Adrenal gland (tissue), 5 donors: ENCODE results near the gene AUTS2.

ENCODE experiments used
- POLR2A ChIP-seq, 2 donors: fragments of 450-650 bp; IDR thresholded peaks; one replicate each; pipeline ENCODE4 v1.6.1; 2017; ENCODE audit warnings: antibody characterized with exemption in 2 of 2, mild to moderate bottlenecking in 2 of 2, moderate library complexity in 1 of 2
- TF ChIP-seq, protein P1 (sequence below), 6 experiments: fragments of 450-650 bp in 4 of 6; fragments of 200-600 bp in 2 of 6; sonication (generic) in 1 of 6; IDR thresholded peaks; 1 replicate in 5 of 6; 2 replicates in 1 of 6; pipeline versions ENCODE4 v1.5.1 to v1.8.0; 2016 to 2021; ENCODE audit warnings: antibody characterized with exemption in 6 of 6, mild to moderate bottlenecking in 2 of 6, moderate library complexity in 1 of 6
- donor health status: DM: no; HTN: no; CAD: no.

- TF ChIP-seq, protein P1, sequence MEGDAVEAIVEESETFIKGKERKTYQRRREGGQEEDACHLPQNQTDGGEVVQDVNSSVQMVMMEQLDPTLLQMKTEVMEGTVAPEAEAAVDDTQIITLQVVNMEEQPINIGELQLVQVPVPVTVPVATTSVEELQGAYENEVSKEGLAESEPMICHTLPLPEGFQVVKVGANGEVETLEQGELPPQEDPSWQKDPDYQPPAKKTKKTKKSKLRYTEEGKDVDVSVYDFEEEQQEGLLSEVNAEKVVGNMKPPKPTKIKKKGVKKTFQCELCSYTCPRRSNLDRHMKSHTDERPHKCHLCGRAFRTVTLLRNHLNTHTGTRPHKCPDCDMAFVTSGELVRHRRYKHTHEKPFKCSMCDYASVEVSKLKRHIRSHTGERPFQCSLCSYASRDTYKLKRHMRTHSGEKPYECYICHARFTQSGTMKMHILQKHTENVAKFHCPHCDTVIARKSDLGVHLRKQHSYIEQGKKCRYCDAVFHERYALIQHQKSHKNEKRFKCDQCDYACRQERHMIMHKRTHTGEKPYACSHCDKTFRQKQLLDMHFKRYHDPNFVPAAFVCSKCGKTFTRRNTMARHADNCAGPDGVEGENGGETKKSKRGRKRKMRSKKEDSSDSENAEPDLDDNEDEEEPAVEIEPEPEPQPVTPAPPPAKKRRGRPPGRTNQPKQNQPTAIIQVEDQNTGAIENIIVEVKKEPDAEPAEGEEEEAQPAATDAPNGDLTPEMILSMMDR (IDR thresholded peaks at IDR 0.05) = no peak
- no peak for TF ChIP-seq POLR2A (IDR thresholded peaks at IDR 0.05)
Observed at GRCh38 chr7:70834424-70834823, 1236.1 kb downstream of the AUTS2 start.
